GM12878 (cell line): ENCODE data around the gene ADAMTSL1. TPM values are rescaled to one million over a fixed set of nuclear protein-coding genes. Genes with fewer than 3 reads are reported as not detected.

Experiments
- ATAC-seq: fragments of 200-7000 bp; cut with Tn5 transposase; 3 replicates; pipeline ENCODE4 v1.9.1; 2020; ENCODE audit warnings: mild to moderate bottlenecking, moderate library complexity
- BruUV-seq: library from RNA; stranded (reverse); fragments of 400-500 nt; replicated peaks from 2 replicates; lab custom pipeline; 2021; lab: Mats Ljungman, UMichigan
- CTCF ChIA-PET: fragments of 300-600 bp; sonication (Branson Sonifier 250); formaldehyde crosslinking; extraction: SDS; loops from one replicate; lab custom pipeline; 2021; ENCODE audit warnings: inconsistent platforms; lab: Yijun Ruan, JAX
- POLR2A ChIA-PET: fragments of 350-600 bp; formaldehyde crosslinking; extraction: SDS; loops from one replicate; lab custom pipeline; 2021; ENCODE audit warnings: inconsistent platforms; lab: Charles Lee
- RAD21 ChIA-PET: fragments of 300-600 bp; sonication (Branson Sonifier 250); formaldehyde crosslinking; loops from one replicate; lab custom pipeline; 2023; ENCODE audit warnings: antibody characterized with exemption; ENCODE audit not compliant: unreplicated experiment; lab: Charles Lee
- SMC1A ChIA-PET: fragments of 300-600 bp; sonication (Branson Sonifier 250); formaldehyde crosslinking; loops from one replicate; lab custom pipeline; 2023; ENCODE audit not compliant: unreplicated experiment, uncharacterized antibody; lab: Charles Lee
- DNase-seq: peaks from one replicate; pipeline ENCODE4 v3.0.0-alpha.2; 2011; ENCODE audit warnings: low read depth, low spot score
- FAIRE-seq: peaks from 3 replicates; lab custom pipeline; 2011; peaks lifted over from hg19 to GRCh38; lab: Jason Lieb, UNC
- H2AFZ ChIP-seq: 2 replicates; pipeline ENCODE4 v1.6.0; 2011; ENCODE audit warnings: low read depth, low read length, control low read depth; ENCODE audit not compliant: control insufficient read depth
- H3K27ac ChIP-seq: 2 replicates; pipeline ENCODE4 v1.5.1; 2011; ENCODE audit warnings: control low read depth; ENCODE audit not compliant: control insufficient read depth, insufficient read depth
- H3K27me3 ChIP-seq, 2 experiments: replicated peaks in 1 of 2; 2 replicates each; pipeline versions ENCODE4 v1.6.0 to v1.6.1; 2011; ENCODE audit warnings: low read length in 1 of 2; ENCODE audit not compliant: control insufficient read depth in 2 of 2, insufficient read depth in 2 of 2
- H3K36me3 ChIP-seq, 2 experiments: 2 replicates each; pipeline ENCODE4 v1.5.1; 2011; ENCODE audit warnings: low read length in 1 of 2; ENCODE audit not compliant: control insufficient read depth in 2 of 2, insufficient read depth in 2 of 2
- H3K4me1 ChIP-seq: 2 replicates; pipeline ENCODE4 v1.6.1; 2011; ENCODE audit warnings: mild to moderate bottlenecking, low read length, moderate library complexity, mixed read lengths; ENCODE audit not compliant: control insufficient read depth, insufficient read depth
- H3K4me2 ChIP-seq: 2 replicates; pipeline ENCODE4 v1.6.0; 2011; ENCODE audit warnings: control low read depth; ENCODE audit not compliant: control insufficient read depth, insufficient read depth
- H3K4me3 ChIP-seq: fragments of 200-600 bp; sonication (generic); 2 replicates; pipeline ENCODE4 v1.5.1; 2016
- H3K79me2 ChIP-seq: 2 replicates; pipeline ENCODE4 v1.6.0; 2011; ENCODE audit warnings: low read length; ENCODE audit not compliant: control insufficient read depth, insufficient read depth
- H3K9ac ChIP-seq: 2 replicates; pipeline ENCODE4 v1.8.0; 2011; ENCODE audit warnings: low read length, control low read depth, mixed read lengths; ENCODE audit not compliant: control insufficient read depth, insufficient read depth
- H3K9me3 ChIP-seq: replicated peaks from 3 replicates; pipeline ENCODE4 v1.5.1; 2011; ENCODE audit warnings: mild to moderate bottlenecking, low read length; ENCODE audit not compliant: control insufficient read depth, insufficient read depth
- H4K20me1 ChIP-seq: 2 replicates; pipeline ENCODE4 v1.6.0; 2011; ENCODE audit not compliant: control insufficient read depth, insufficient read depth
- CEBPB ChIP-seq, 2 experiments: fragments of 150-350 bp in 1 of 2; IDR thresholded peaks; 2 replicates each; pipeline ENCODE4 v1.6.1; 2012 to 2014; ENCODE audit warnings: low read depth in 2 of 2, low read length in 2 of 2, borderline replicate concordance in 1 of 2, inconsistent platforms in 1 of 2
- EZH2 ChIP-seq: IDR thresholded peaks from 2 replicates; pipeline ENCODE4 v1.6.1; 2012; ENCODE audit warnings: low read depth, mild to moderate bottlenecking, control low read depth, inconsistent platforms, low read length, borderline replicate concordance; ENCODE audit not compliant: control insufficient read depth
- HDAC2 ChIP-seq: fragments of 200-600 bp; sonication (generic); IDR thresholded peaks from 2 replicates; pipeline ENCODE4 v1.6.1; 2017
- IRF4 ChIP-seq: IDR thresholded peaks from 2 replicates; pipeline ENCODE4 v1.6.1; 2011; ENCODE audit warnings: low read depth, low read length
- KAT2A ChIP-seq: conservative IDR thresholded peaks from 2 replicates; pipeline ENCODE4 v1.6.1; 2011; ENCODE audit warnings: low read depth, low read length; ENCODE audit not compliant: control insufficient read depth
- NFXL1 ChIP-seq: fragments of 450-650 bp; IDR thresholded peaks from 2 replicates; pipeline ENCODE4 v1.6.1; 2017; ENCODE audit warnings: antibody characterized with exemption, mild to moderate bottlenecking, borderline replicate concordance
- NFYB ChIP-seq: IDR thresholded peaks from 2 replicates; pipeline ENCODE4 v1.6.1; 2011; ENCODE audit warnings: low read depth, mild to moderate bottlenecking, low read length, improper control_type of control experiment, moderate library complexity; ENCODE audit not compliant: insufficient read depth
- PML ChIP-seq: IDR thresholded peaks from 2 replicates; pipeline ENCODE4 v1.6.1; 2012; ENCODE audit warnings: low read length, inconsistent platforms
- YBX1 ChIP-seq: fragments of 450-650 bp; IDR thresholded peaks from 2 replicates; pipeline ENCODE4 v1.6.1; 2016; ENCODE audit warnings: antibody characterized with exemption
- ZBED1 ChIP-seq: IDR thresholded peaks from 2 replicates; pipeline ENCODE4 v1.6.1; 2016; ENCODE audit warnings: borderline replicate concordance
- WGBS: methylation state at CpG from one replicate; pipeline ENCODE4 v1.1.6; 2016; ENCODE audit warnings: low lambda C conversion rate; ENCODE audit not compliant: insufficient replicate concordance, insufficient coverage; ENCODE audit errors: missing lambda C conversion rate; 5-methylcytosine and 5-hydroxymethylcytosine counted together
- in situ Hi-C: fragments of 300-500 bp; cut with MboI; formaldehyde crosslinking; loops from 9 replicates; pipeline ENCODE4 v1.14.3; 2018; ENCODE audit warnings: mixed read lengths
- intact Hi-C: fragments of 100-400 bp; cut with micrococcal nuclease; formaldehyde crosslinking; loops from one replicate; pipeline ENCODE4 v1.14.2; 2022; ENCODE audit not compliant: unreplicated experiment
- polyA plus RNA-seq, 11 experiments: library from polyadenylated mRNA; depleted of rRNA in 4 of 11; unstranded in 6 of 11; stranded (reverse) in 5 of 11; fragments of >200 nt; fragmentation: Nextera tagmentation in 4 of 11; fragmentation: Illumina TruSeq in 1 of 11; extraction: Ambion mirVana in 4 of 11; extraction: Trizol in 1 of 11; gene quantifications; 1 replicate in 1 of 11; 2 replicates in 10 of 11; pipeline versions ENCODE4 v1.2.1 to v1.2.3, GENCODE V29; 2011 to 2016; ENCODE audit warnings: inconsistent platforms in 2 of 11, missing spikeins in 2 of 11, low read depth in 1 of 11
- total RNA-seq, 4 experiments: library from RNA; depleted of rRNA in 3 of 4; stranded (reverse); fragments of >200 nt in 3 of 4; fragmentation: Illumina TruSeq in 1 of 4; extraction: Trizol in 1 of 4; gene quantifications; 2 replicates each; pipeline versions ENCODE4 v1.2.1 to v1.2.3, GENCODE V29; 2013 to 2021
- TF ChIP-seq, protein P1 (sequence below): IDR thresholded peaks from 2 replicates; pipeline ENCODE4 v1.6.1; 2012; ENCODE audit warnings: low read depth, low read length, improper control_type of control experiment
- TF ChIP-seq, protein P2 (sequence below): fragments of 450-650 bp; IDR thresholded peaks from 2 replicates; pipeline ENCODE4 v1.6.1; 2016; ENCODE audit warnings: mild to moderate bottlenecking
- TF ChIP-seq, protein P3 (sequence below): fragments of 450-650 bp; formaldehyde crosslinking; IDR thresholded peaks from 2 replicates; pipeline ENCODE4 v1.5.0; 2022; ENCODE audit warnings: mild to moderate bottlenecking, missing genetic modification characterization
- TF ChIP-seq, protein P4 (sequence below): fragments of 450-650 bp; formaldehyde crosslinking; IDR thresholded peaks from 2 replicates; pipeline ENCODE4 v1.4.0; 2020; ENCODE audit warnings: mild to moderate bottlenecking, moderate library complexity

Gene ADAMTSL1
- total and polyA plus RNA-seq, 10 of the 15 experiments (the other 5 are each of a cell fraction or from before 2014, with no cell fraction given): 0.01 to 0.10 (median 0.07) TPM; not detected in 6

DNA sequence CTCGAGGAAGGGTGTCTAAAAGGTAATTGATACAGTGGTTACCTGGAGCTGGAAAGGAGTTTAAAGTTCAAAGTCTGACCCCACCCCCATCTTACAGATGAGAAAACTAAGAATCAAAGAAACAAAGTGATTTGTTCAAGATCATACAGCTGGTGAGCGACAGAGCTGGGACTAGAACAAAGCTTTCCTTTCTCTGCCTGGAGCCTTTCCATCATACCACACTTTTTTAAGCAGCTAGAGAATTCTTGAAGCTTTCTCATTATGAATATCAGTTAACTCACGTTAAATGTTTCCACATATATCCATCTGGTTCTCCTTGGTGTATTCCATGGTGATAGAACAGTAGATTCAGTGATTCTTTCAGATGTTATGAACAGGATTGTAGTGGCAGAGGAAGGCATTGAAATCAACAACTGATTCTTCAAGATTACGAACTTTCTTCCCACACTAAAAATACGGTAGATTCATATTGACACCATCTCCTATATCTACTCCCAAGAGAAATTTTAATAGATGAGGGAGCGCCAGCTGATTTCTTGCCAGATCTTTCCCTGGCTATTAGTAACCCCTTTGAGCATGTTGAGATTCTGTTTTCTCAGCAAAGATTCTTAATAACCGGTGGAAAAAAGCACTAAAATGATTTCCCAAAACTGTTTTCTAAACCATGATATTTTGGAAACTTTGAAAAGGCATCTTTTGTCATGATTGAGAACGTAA, 233.7 kb downstream of the ADAMTSL1 start:
- ATAC-seq (no peak), DNase-seq (no peak), FAIRE-seq (no peak)
- H3K4me1 ChIP-seq: no peaks in the 10 kb centered on the region
- no peaks in the 10 kb centered on the region for H4K20me1 ChIP-seq
- H3K36me3 ChIP-seq: no peaks in the 10 kb centered on the region
- no peak overlapping the region for H3K27ac ChIP-seq
- H3K9me3 ChIP-seq: no peaks in the 10 kb centered on the region
- in situ Hi-C loops (no loop called here), intact Hi-C loops (no loop called here)
- BruUV-seq: no TSS peak
- H3K4me2 ChIP-seq: no peak overlapping the region
- no peak overlapping the region for H3K4me3 ChIP-seq
- WGBS: 28% methylated on average over 8 of the region's 8 CpGs
- no peak overlapping the region for H2AFZ ChIP-seq
- RAD21 ChIA-PET: no interaction called here
- CTCF ChIA-PET: interaction anchor here (1.6 kb wide), 1 partner anchor 18 kb away, joined by 4 read pairs; no protein-coding TSS in a partner anchor
- H3K79me2 ChIP-seq: no peaks in the 10 kb centered on the region
- no peak overlapping the region for H3K9ac ChIP-seq
- POLR2A ChIA-PET: no interaction called here
- H3K27me3 ChIP-seq: peaks cover 0 to 4% of the 10 kb centered on the region in 2 experiments; a peak in 1 of 4 replicates
- SMC1A ChIA-PET: no interaction called here
- TF ChIP-seq, protein P1, sequence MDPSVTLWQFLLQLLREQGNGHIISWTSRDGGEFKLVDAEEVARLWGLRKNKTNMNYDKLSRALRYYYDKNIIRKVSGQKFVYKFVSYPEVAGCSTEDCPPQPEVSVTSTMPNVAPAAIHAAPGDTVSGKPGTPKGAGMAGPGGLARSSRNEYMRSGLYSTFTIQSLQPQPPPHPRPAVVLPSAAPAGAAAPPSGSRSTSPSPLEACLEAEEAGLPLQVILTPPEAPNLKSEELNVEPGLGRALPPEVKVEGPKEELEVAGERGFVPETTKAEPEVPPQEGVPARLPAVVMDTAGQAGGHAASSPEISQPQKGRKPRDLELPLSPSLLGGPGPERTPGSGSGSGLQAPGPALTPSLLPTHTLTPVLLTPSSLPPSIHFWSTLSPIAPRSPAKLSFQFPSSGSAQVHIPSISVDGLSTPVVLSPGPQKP: no peak
- TF ChIP-seq, protein P2, sequence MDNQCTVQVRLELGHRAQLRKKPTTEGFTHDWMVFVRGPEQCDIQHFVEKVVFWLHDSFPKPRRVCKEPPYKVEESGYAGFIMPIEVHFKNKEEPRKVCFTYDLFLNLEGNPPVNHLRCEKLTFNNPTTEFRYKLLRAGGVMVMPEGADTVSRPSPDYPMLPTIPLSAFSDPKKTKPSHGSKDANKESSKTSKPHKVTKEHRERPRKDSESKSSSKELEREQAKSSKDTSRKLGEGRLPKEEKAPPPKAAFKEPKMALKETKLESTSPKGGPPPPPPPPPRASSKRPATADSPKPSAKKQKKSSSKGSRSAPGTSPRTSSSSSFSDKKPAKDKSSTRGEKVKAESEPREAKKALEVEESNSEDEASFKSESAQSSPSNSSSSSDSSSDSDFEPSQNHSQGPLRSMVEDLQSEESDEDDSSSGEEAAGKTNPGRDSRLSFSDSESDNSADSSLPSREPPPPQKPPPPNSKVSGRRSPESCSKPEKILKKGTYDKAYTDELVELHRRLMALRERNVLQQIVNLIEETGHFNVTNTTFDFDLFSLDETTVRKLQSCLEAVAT: no peak
- TF ChIP-seq CEBPB (IDR thresholded peaks at IDR 0.05; ENCODE audit: borderline replicate concordance in 1 of 2, low read depth in 2 of 2, low read length in 2 of 2) (no peak), ZBED1 (no peak), PML (no peak), EZH2 (no peak), IRF4 (no peak), YBX1 (no peak), NFYB (no peak), NFXL1 (no peak), KAT2A (no peak), HDAC2 (no peak)
- TF ChIP-seq, protein P3, sequence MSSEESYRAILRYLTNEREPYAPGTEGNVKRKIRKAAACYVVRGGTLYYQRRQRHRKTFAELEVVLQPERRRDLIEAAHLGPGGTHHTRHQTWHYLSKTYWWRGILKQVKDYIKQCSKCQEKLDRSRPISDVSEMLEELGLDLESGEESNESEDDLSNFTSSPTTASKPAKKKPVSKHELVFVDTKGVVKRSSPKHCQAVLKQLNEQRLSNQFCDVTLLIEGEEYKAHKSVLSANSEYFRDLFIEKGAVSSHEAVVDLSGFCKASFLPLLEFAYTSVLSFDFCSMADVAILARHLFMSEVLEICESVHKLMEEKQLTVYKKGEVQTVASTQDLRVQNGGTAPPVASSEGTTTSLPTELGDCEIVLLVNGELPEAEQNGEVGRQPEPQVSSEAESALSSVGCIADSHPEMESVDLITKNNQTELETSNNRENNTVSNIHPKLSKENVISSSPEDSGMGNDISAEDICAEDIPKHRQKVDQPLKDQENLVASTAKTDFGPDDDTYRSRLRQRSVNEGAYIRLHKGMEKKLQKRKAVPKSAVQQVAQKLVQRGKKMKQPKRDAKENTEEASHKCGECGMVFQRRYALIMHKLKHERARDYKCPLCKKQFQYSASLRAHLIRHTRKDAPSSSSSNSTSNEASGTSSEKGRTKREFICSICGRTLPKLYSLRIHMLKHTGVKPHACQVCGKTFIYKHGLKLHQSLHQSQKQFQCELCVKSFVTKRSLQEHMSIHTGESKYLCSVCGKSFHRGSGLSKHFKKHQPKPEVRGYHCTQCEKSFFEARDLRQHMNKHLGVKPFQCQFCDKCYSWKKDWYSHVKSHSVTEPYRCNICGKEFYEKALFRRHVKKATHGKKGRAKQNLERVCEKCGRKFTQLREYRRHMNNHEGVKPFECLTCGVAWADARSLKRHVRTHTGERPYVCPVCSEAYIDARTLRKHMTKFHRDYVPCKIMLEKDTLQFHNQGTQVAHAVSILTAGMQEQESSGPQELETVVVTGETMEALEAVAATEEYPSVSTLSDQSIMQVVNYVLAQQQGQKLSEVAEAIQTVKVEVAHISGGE (CRISPR knock-in tag): no peak
- TF ChIP-seq, protein P4, sequence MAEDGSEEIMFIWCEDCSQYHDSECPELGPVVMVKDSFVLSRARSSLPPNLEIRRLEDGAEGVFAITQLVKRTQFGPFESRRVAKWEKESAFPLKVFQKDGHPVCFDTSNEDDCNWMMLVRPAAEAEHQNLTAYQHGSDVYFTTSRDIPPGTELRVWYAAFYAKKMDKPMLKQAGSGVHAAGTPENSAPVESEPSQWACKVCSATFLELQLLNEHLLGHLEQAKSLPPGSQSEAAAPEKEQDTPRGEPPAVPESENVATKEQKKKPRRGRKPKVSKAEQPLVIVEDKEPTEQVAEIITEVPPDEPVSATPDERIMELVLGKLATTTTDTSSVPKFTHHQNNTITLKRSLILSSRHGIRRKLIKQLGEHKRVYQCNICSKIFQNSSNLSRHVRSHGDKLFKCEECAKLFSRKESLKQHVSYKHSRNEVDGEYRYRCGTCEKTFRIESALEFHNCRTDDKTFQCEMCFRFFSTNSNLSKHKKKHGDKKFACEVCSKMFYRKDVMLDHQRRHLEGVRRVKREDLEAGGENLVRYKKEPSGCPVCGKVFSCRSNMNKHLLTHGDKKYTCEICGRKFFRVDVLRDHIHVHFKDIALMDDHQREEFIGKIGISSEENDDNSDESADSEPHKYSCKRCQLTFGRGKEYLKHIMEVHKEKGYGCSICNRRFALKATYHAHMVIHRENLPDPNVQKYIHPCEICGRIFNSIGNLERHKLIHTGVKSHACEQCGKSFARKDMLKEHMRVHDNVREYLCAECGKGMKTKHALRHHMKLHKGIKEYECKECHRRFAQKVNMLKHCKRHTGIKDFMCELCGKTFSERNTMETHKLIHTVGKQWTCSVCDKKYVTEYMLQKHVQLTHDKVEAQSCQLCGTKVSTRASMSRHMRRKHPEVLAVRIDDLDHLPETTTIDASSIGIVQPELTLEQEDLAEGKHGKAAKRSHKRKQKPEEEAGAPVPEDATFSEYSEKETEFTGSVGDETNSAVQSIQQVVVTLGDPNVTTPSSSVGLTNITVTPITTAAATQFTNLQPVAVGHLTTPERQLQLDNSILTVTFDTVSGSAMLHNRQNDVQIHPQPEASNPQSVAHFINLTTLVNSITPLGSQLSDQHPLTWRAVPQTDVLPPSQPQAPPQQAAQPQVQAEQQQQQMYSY (CRISPR knock-in tag): no peak
